ENCODE data around the gene FUOM.

The FUOM gene

GRCh38 chr10:133394064-133394663 lies 36.3 kb upstream of the FUOM start, which contains the start of gene MTG1:
Gene MTG1 (plus strand): TSS chr10:133394157. CDS start chr10:133394221, 64 bp downstream.
- H3K4me3 ChIP-seq (ENCODE audit: low read depth, low read length): peak within 1 kb of the TSS; percentile 95
- 0 out of 2 replicates have a peak, but pooled peaks have one; percentile 1 for TF ChIP-seq CTCF (IDR thresholded peaks at IDR 0.05; ENCODE audit: borderline replicate concordance, insufficient read depth, low read depth, low read length)

GRCh38 chr10:133393401-133394063 lies 35.7 kb upstream of the FUOM start:
- TF ChIP-seq CTCF (IDR thresholded peaks at IDR 0.05; ENCODE audit: borderline replicate concordance, insufficient read depth, low read depth, low read length): no peak
- peak overlapping the region; percentile 95 for H3K4me3 ChIP-seq (ENCODE audit: low read depth, low read length)

- H3K4me3 ChIP-seq (ENCODE audit: low read depth, low read length): no peak overlapping the region
- TF ChIP-seq CTCF (IDR thresholded peaks at IDR 0.05; ENCODE audit: borderline replicate concordance, insufficient read depth, low read depth, low read length): no peak
Observed at GRCh38 chr10:133391761-133392518, 34.1 kb upstream of the FUOM start.

- TF ChIP-seq CTCF (IDR thresholded peaks at IDR 0.05; ENCODE audit: borderline replicate concordance, insufficient read depth, low read depth, low read length): no peak
- H3K4me3 ChIP-seq (ENCODE audit: low read depth, low read length): no peak overlapping the region
Observed at GRCh38 chr10:133391249-133391635, 33.4 kb upstream of the FUOM start.

- TF ChIP-seq CTCF (IDR thresholded peaks at IDR 0.05; ENCODE audit: borderline replicate concordance, insufficient read depth, low read depth, low read length): no peak
- no peak overlapping the region for H3K4me3 ChIP-seq (ENCODE audit: low read depth, low read length)
Observed at GRCh38 chr10:133390597-133391248, 32.9 kb upstream of the FUOM start.

- H3K4me3 ChIP-seq (ENCODE audit: low read depth, low read length): peak overlapping the region; percentile 75
- TF ChIP-seq CTCF (IDR thresholded peaks at IDR 0.05; ENCODE audit: borderline replicate concordance, insufficient read depth, low read depth, low read length): 0 out of 2 replicates have a peak, but pooled peaks have one; percentile 10
Observed at GRCh38 chr10:133388973-133389818, 31.4 kb upstream of the FUOM start.

Data from GM12875 (cell line).